Measurements from ENCODE around the gene MXD4. TPM values are rescaled to one million over a fixed set of nuclear protein-coding genes. Genes with fewer than 3 reads are reported as not detected.

MXD4 gene
- total and polyA plus RNA-seq, 11 donors: 27.5 to 76.6 (median 35.7) TPM

DNA sequence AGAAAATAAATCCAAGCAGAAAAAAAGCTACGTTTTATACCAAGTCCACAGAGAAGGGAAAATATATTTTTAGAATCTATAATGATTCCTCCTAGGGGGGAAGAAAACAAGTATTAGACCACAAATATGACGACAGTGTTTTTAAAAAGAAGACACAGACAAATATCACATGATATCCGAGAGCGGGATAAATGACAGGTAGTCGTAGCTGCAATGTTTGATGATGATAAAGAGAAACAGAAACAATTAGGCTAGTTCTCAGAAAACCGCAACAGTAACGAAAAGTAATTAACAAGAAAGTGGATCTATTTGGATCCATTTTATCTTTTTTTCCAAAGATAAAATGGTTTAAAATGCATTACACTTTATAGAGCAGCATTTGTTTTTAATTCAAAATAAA, 20.9 kb downstream of the MXD4 start:
- TF ChIP-seq, protein P1, sequence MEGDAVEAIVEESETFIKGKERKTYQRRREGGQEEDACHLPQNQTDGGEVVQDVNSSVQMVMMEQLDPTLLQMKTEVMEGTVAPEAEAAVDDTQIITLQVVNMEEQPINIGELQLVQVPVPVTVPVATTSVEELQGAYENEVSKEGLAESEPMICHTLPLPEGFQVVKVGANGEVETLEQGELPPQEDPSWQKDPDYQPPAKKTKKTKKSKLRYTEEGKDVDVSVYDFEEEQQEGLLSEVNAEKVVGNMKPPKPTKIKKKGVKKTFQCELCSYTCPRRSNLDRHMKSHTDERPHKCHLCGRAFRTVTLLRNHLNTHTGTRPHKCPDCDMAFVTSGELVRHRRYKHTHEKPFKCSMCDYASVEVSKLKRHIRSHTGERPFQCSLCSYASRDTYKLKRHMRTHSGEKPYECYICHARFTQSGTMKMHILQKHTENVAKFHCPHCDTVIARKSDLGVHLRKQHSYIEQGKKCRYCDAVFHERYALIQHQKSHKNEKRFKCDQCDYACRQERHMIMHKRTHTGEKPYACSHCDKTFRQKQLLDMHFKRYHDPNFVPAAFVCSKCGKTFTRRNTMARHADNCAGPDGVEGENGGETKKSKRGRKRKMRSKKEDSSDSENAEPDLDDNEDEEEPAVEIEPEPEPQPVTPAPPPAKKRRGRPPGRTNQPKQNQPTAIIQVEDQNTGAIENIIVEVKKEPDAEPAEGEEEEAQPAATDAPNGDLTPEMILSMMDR (IDR thresholded peaks at IDR 0.05): no peak
- no peak for TF ChIP-seq POLR2A (IDR thresholded peaks at IDR 0.05)
- no peak for DNase-seq
- intact Hi-C loops (cut with DNase I): loop anchor here in 8 of 10 donors (5.0 to 10.0 kb wide), 9 partner anchors 171 to 724 kb away; partner anchors contain the start of genes CFAP99 (in 3 of the 8), ZFYVE28 (in 3 of the 8), FAM193A (in 2 of the 8) and GRK4 (in 1 of the 8)
- Histone ChIP-seq H3K27me3 (no peaks in the 10 kb centered on the region), H3K4me1 (peaks cover 4 to 81% (median 58%) of the 10 kb centered on the region in 12 donors), H3K9me3 (no peaks in the 10 kb centered on the region), H3K27ac (peak overlapping the region in 7 of 12 donors; percentile 80 to 87 (median 83)), H3K4me3 (peak overlapping the region; percentile 89 to 99 (median 94)), H3K36me3 (peaks cover 0 to 38% (median 13%) of the 10 kb centered on the region in 9 donors)
- 9 to 11% (median 10%) methylated on average over 7 of the region's 7 CpGs for WGBS, 4 donors
- no peak for ATAC-seq

DNA sequence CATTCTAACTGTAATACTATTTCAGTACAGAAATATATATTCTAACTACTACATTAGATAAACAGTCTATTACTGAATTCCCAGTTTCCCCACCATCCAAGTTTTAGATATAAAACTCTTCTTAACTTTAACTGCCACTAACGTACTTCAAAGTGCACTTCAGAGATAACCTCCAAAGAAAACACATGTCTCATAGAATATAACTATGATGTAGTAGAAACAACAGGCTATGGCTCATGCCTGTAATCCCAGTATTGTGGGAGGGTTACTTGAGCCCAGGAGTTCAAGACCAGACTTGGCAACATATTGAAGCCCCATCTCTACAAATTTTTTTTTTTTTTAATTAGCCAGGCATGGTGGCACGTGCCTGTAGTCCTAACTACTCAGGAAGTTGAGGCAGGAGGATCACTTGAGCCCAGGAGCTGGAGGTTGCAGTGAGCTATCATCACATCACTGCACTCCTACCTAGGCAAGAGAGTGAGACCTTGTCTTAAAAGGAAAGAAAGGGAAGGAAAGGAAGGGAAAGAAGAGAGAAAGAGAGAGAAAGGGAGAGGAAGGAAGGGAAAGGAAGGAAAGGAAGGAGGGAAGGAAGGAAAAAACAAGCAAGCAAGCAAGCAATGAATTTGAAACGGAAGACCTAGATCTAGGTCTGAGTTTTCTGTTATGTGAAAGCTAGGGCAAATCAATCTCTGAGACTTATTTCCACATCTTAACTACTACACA, 24.8 kb downstream of the MXD4 start:
- intact Hi-C loops (cut with DNase I): no loop called here
- DNase-seq (no peak), ATAC-seq (no peak)
- Histone ChIP-seq H3K9me3 (no peaks in the 10 kb centered on the region), H3K27me3 (no peaks in the 10 kb centered on the region), H3K27ac (no peak overlapping the region), H3K4me3 (no peak overlapping the region), H3K4me1 (peaks cover 0 to 47% (median 33%) of the 10 kb centered on the region in 12 donors), H3K36me3 (peaks cover 0 to 72% (median 37%) of the 10 kb centered on the region in 9 donors)
- no peak for TF ChIP-seq POLR2A (IDR thresholded peaks at IDR 0.05)
- TF ChIP-seq, protein P1 (IDR thresholded peaks at IDR 0.05): no peak
- 44 to 56% (median 47%) methylated on average over 3 of the region's 3 CpGs for WGBS, 4 donors

DNA sequence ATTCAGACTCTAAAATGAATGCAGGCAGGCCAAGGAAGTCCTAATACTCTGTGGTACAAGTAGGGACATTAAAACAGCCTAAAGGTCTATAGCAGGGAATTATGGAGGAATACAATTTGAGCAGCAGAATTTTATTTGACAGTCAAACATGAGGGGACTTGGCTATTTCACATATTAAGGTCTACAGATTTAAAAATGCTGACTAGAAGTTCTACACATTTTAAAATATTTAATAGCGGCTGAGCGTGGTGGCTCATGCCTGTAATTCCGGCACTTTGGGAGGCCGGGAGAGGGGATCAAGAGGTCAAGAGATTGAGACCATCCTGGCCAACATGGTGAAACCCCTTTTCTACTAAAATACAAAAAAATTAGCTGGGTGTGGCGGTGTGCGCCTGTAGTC, 30.8 kb downstream of the MXD4 start:
- ATAC-seq: no peak
- Histone ChIP-seq H3K27me3 (no peaks in the 10 kb centered on the region), H3K9me3 (no peaks in the 10 kb centered on the region), H3K4me3 (no peak overlapping the region), H3K4me1 (no peaks in the 10 kb centered on the region), H3K36me3 (peaks cover 0 to 73% (median 55%) of the 10 kb centered on the region in 9 donors), H3K27ac (no peak overlapping the region)
- TF ChIP-seq, protein P1 (IDR thresholded peaks at IDR 0.05): no peak
- no peak for TF ChIP-seq POLR2A (IDR thresholded peaks at IDR 0.05)
- 95 to 98% (median 97%) methylated on average over 6 of the region's 6 CpGs for WGBS, 4 donors
- intact Hi-C loops (cut with DNase I): no loop called here
- no peak for DNase-seq

DNA sequence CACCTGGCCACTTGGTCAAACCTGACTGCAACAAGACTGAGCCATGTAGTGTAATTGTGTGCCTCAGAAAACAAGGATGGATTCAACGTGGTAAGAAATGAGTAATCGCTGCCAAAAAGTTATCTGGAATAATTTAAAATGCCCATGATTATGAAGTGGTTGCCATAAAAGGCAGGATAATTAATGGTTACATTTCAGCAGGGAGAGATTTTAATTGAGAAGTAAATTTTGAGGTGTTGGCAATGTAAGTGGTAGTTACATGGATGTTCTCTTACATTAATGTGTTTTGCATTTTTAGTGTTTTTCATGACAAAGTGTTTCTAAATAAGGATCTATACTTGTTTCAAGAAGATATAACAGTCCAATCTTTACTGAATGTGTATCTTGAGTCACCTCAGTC, 35.6 kb downstream of the MXD4 start:
- no peaks in the 10 kb centered on the region for H3K27me3 ChIP-seq
- no peak overlapping the region for H3K27ac ChIP-seq
- no peak overlapping the region for H3K4me3 ChIP-seq
- H3K9me3 ChIP-seq: no peaks in the 10 kb centered on the region
- H3K36me3 ChIP-seq: peaks cover 0 to 59% (median 36%) of the 10 kb centered on the region in 9 donors
- ATAC-seq: no peak
- no peak for TF ChIP-seq POLR2A (IDR thresholded peaks at IDR 0.05)
- TF ChIP-seq, protein P1 (IDR thresholded peaks at IDR 0.05): no peak
- intact Hi-C loops (cut with DNase I): loop anchor here in 6 of 10 donors (10.0 kb wide), 4 partner anchors 219 to 429 kb away; partner anchors contain the start of gene RNF4 (in 1 of the 6)
- 77 to 91% (median 82%) methylated on average over 2 of the region's 2 CpGs for WGBS, 4 donors
- H3K4me1 ChIP-seq: no peaks in the 10 kb centered on the region
- DNase-seq: no peak

Measured in heart left ventricle (tissue), 16 donors.